HepG2 (cell line): ENCODE results near the gene NARF. TPM values are rescaled to one million over a fixed set of nuclear protein-coding genes. Genes with fewer than 3 reads are reported as not detected.

ENCODE experiments used
- DMAP1 ChIP-seq: IDR thresholded peaks from 2 replicates; pipeline ENCODE4 v1.6.1; 2016
- DNMT1 ChIP-seq: sonication (generic); formaldehyde crosslinking; IDR thresholded peaks from 2 replicates; pipeline ENCODE4 v1.5.1; 2020; ENCODE audit warnings: mild to moderate bottlenecking, missing genetic modification reagents
- FOXC1 ChIP-seq: sonication (generic); formaldehyde crosslinking; IDR thresholded peaks from 2 replicates; pipeline ENCODE4 v1.8.0; 2022; ENCODE audit warnings: mild to moderate bottlenecking, missing genetic modification reagents, borderline replicate concordance
- KDM3A ChIP-seq: IDR thresholded peaks from 2 replicates; pipeline ENCODE4 v1.6.1; 2018; ENCODE audit warnings: low read depth, missing compliant biosample characterization
- LCORL ChIP-seq, 2 experiments: fragments of 450-650 bp in 1 of 2; sonication (generic) in 1 of 2; formaldehyde crosslinking in 1 of 2; IDR thresholded peaks; 2 replicates each; pipeline versions ENCODE4 v1.5.0 to v1.6.1; 2017 to 2020; ENCODE audit warnings: antibody characterized with exemption in 1 of 2, missing genetic modification reagents in 1 of 2
- REXO4 ChIP-seq: sonication (generic); formaldehyde crosslinking; IDR thresholded peaks from 2 replicates; pipeline ENCODE4 v1.8.0; 2022; ENCODE audit warnings: missing genetic modification reagents, mild to moderate bottlenecking, borderline replicate concordance
- SALL2 ChIP-seq: sonication (generic); formaldehyde crosslinking; IDR thresholded peaks from 2 replicates; pipeline ENCODE4 v1.8.1; 2023; ENCODE audit warnings: mild to moderate bottlenecking, missing genetic modification reagents, inconsistent platforms
- SKIL ChIP-seq: sonication (generic); formaldehyde crosslinking; IDR thresholded peaks from 2 replicates; pipeline ENCODE4 v1.8.0; 2022; ENCODE audit warnings: missing genetic modification reagents, mild to moderate bottlenecking, moderate library complexity, borderline replicate concordance
- TGIF2 ChIP-seq: IDR thresholded peaks from 2 replicates; pipeline ENCODE4 v1.6.1; 2016; ENCODE audit warnings: control low read depth, missing compliant biosample characterization
- TOPORS ChIP-seq: sonication (generic); formaldehyde crosslinking; IDR thresholded peaks from 2 replicates; pipeline ENCODE4 v1.8.0; 2023; ENCODE audit warnings: mild to moderate bottlenecking, missing genetic modification reagents
- ZBTB38 ChIP-seq: sonication (generic); formaldehyde crosslinking; IDR thresholded peaks from 2 replicates; pipeline ENCODE4 v1.5.1; 2020; ENCODE audit warnings: mild to moderate bottlenecking, missing genetic modification reagents
- ZBTB42 ChIP-seq: sonication (generic); formaldehyde crosslinking; IDR thresholded peaks from 2 replicates; pipeline ENCODE4 v1.5.0; 2020; ENCODE audit warnings: mild to moderate bottlenecking, missing genetic modification reagents
- ZC3H4 ChIP-seq: sonication (generic); formaldehyde crosslinking; IDR thresholded peaks from 2 replicates; pipeline ENCODE4 v1.4.0; 2020; ENCODE audit warnings: missing genetic modification reagents, borderline replicate concordance
- ZNF331 ChIP-seq: sonication (generic); formaldehyde crosslinking; IDR thresholded peaks from 2 replicates; pipeline ENCODE4 v1.4.0; 2020; ENCODE audit warnings: missing genetic modification reagents
- ZNF350 ChIP-seq: sonication (generic); formaldehyde crosslinking; IDR thresholded peaks from 2 replicates; pipeline ENCODE4 v1.4.0; 2020; ENCODE audit warnings: mild to moderate bottlenecking, low read depth, missing genetic modification reagents, borderline replicate concordance
- ZNF530 ChIP-seq: sonication (generic); formaldehyde crosslinking; IDR thresholded peaks from 2 replicates; pipeline ENCODE4 v1.5.0; 2020; ENCODE audit warnings: low read depth, mild to moderate bottlenecking, missing genetic modification reagents
- ZNF570 ChIP-seq: sonication (generic); formaldehyde crosslinking; IDR thresholded peaks from 2 replicates; pipeline ENCODE4 v1.4.0; 2020; ENCODE audit warnings: mild to moderate bottlenecking, missing genetic modification reagents, borderline replicate concordance
- ZNF790 ChIP-seq: sonication (generic); formaldehyde crosslinking; IDR thresholded peaks from 2 replicates; pipeline ENCODE4 v1.8.0; 2022; ENCODE audit warnings: missing genetic modification reagents, mild to moderate bottlenecking, borderline replicate concordance
- ZSCAN12 ChIP-seq: sonication (generic); formaldehyde crosslinking; IDR thresholded peaks from 2 replicates; pipeline ENCODE4 v1.9.0; 2021; ENCODE audit warnings: mild to moderate bottlenecking, missing genetic modification reagents
- polyA plus RNA-seq, 8 experiments: library from polyadenylated mRNA; depleted of rRNA in 3 of 8; stranded (reverse) in 7 of 8; unstranded in 1 of 8; fragments of >200 nt; fragmentation: Illumina TruSeq in 4 of 8; extraction: Trizol in 4 of 8; gene quantifications; 2 replicates each; pipeline versions ENCODE4 v1.2.1 to v1.2.3, GENCODE V29; 2011 to 2016; ENCODE audit warnings: low read depth in 4 of 8, missing spikeins in 1 of 8, mixed read lengths in 1 of 8; ENCODE audit not compliant: insufficient read depth in 1 of 8
- total RNA-seq, 5 experiments: library from RNA; depleted of rRNA; stranded (reverse); fragments of >200 nt; fragmentation: Illumina TruSeq; extraction: Trizol; gene quantifications; 2 replicates each; pipeline ENCODE4 v1.2.3, GENCODE V29; 2016; ENCODE audit warnings: low read depth in 1 of 5
- TF ChIP-seq, protein P1 (sequence below): IDR thresholded peaks from 2 replicates; pipeline ENCODE4 v1.6.1; 2016; ENCODE audit warnings: mild to moderate bottlenecking, missing biosample characterization, missing genetic modification reagents
- TF ChIP-seq, protein P2 (sequence below): sonication (generic); formaldehyde crosslinking; IDR thresholded peaks from 2 replicates; pipeline ENCODE4 v1.4.0; 2020; ENCODE audit warnings: missing genetic modification reagents
- TF ChIP-seq, protein P3 (sequence below): sonication (generic); formaldehyde crosslinking; IDR thresholded peaks from 2 replicates; pipeline ENCODE4 v1.4.0; 2020; ENCODE audit warnings: missing genetic modification reagents

The NARF gene
- total and polyA plus RNA-seq, 2 of the 13 experiments (the other 11 are each of a cell fraction or from before 2014, with no cell fraction given), result 61.1 to 144 TPM

- TF ChIP-seq ZNF570 (CRISPR knock-in tag) (peak; percentile 52; the same call in 1 of the 2 replicates), ZBTB38 (CRISPR knock-in tag) (peak; percentile 87; the same call in 1 of the 2 replicates), ZNF530 (no peak), REXO4 (peak; percentile 17; the same call in 1 of the 2 replicates), ZNF790 (CRISPR knock-in tag) (peak; percentile 66; the same call in 1 of the 2 replicates), DMAP1 (CRISPR knock-in tag) (no peak; the same call in 1 of the 2 replicates), ZNF331 (peak; percentile 85), ZC3H4 (CRISPR knock-in tag) (no peak), TOPORS (peak; percentile 89), TGIF2 (CRISPR knock-in tag) (peak; percentile 32), SKIL (CRISPR knock-in tag) (no peak), KDM3A (0 out of 2 replicates have a peak, but pooled peaks have one; percentile 56), FOXC1 (CRISPR knock-in tag) (no peak; the same call in 1 of the 2 replicates), LCORL (IDR thresholded peaks at IDR 0.05) (no peak), LCORL (CRISPR knock-in tag; IDR thresholded peaks at IDR 0.05) (peak; percentile 43; the same call in 1 of the 2 replicates), ZNF350 (no peak), ZSCAN12 (CRISPR knock-in tag) (peak; percentile 68; the same call in 1 of the 2 replicates), ZBTB42 (CRISPR knock-in tag) (0 out of 2 replicates have a peak, but pooled peaks have one; percentile 56), DNMT1 (CRISPR knock-in tag) (peak; percentile 45; the same call in 1 of the 2 replicates), SALL2 (CRISPR knock-in tag) (peak; percentile 96)
- TF ChIP-seq, protein P1, sequence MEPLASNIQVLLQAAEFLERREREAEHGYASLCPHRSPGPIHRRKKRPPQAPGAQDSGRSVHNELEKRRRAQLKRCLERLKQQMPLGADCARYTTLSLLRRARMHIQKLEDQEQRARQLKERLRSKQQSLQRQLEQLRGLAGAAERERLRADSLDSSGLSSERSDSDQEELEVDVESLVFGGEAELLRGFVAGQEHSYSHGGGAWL, result peak; percentile 84; the same call in 1 of the 2 replicates
- TF ChIP-seq, protein P2, sequence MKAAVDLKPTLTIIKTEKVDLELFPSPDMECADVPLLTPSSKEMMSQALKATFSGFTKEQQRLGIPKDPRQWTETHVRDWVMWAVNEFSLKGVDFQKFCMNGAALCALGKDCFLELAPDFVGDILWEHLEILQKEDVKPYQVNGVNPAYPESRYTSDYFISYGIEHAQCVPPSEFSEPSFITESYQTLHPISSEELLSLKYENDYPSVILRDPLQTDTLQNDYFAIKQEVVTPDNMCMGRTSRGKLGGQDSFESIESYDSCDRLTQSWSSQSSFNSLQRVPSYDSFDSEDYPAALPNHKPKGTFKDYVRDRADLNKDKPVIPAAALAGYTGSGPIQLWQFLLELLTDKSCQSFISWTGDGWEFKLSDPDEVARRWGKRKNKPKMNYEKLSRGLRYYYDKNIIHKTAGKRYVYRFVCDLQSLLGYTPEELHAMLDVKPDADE, result 0 out of 2 replicates have a peak, but pooled peaks have one; percentile 65
- TF ChIP-seq, protein P3, sequence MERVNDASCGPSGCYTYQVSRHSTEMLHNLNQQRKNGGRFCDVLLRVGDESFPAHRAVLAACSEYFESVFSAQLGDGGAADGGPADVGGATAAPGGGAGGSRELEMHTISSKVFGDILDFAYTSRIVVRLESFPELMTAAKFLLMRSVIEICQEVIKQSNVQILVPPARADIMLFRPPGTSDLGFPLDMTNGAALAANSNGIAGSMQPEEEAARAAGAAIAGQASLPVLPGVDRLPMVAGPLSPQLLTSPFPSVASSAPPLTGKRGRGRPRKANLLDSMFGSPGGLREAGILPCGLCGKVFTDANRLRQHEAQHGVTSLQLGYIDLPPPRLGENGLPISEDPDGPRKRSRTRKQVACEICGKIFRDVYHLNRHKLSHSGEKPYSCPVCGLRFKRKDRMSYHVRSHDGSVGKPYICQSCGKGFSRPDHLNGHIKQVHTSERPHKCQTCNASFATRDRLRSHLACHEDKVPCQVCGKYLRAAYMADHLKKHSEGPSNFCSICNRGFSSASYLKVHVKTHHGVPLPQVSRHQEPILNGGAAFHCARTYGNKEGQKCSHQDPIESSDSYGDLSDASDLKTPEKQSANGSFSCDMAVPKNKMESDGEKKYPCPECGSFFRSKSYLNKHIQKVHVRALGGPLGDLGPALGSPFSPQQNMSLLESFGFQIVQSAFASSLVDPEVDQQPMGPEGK (CRISPR knock-in tag), result peak; percentile 64
Observed at GRCh38 chr17:82418001-82418986, 40.2 kb upstream of the NARF start, which contains the start of the genes HEXD and OGFOD3 (continued).
